ENCODE results near the gene FBXO38. TPM values are rescaled to one million over a fixed set of nuclear protein-coding genes. Genes with fewer than 3 reads are reported as not detected.

Gene FBXO38
- total and polyA plus RNA-seq, 2 of the 4 experiments (the other 2 are of a cell fraction) = 14.9 to 70.1 TPM

DNA sequence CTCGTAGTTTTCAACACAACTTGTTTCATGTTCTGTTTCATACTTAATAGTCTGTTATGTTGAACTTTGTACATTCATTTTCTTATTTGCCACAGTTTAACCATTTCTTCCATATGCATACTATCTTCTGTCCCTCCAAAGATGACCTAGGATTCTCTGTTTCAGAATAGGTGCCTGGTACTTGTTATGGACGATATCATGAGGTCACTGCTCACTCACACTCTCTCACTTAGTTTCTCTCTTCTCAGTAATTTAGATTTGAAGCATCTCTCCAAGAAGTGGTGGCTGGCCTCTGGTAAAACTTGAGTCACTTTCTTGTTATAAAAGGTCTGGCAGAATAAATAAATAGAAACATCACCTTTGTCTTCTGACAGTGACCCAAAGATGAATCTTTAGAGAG, 28.4 kb downstream of the FBXO38 start:
- Histone ChIP-seq H3K27ac (ENCODE audit: insufficient read depth, low read length) (no peak overlapping the region), H2BK5ac (ENCODE audit: low read depth, low read length, poor library complexity, severe bottlenecking) (no peak overlapping the region), H2BK120ac (ENCODE audit: low read depth, low read length) (no peak overlapping the region), H3K56ac (ENCODE audit: extremely low read depth, insufficient read depth, low read length) (no peak overlapping the region), H4K91ac (ENCODE audit: insufficient read depth, low read depth, low read length) (no peak overlapping the region), H3K14ac (replicated peaks; ENCODE audit: low read depth, low read length) (no peak overlapping the region), H2AK9ac (replicated peaks; ENCODE audit: low read depth, low read length, poor library complexity) (no peak overlapping the region), H3K27me3 (ENCODE audit: control insufficient read depth, insufficient read depth, low read length) (no peaks in the 10 kb centered on the region), H3K9me1 (ENCODE audit: insufficient read depth, low read length) (no peaks in the 10 kb centered on the region), H3K36me3 (ENCODE audit: control insufficient read depth, insufficient read depth, low read length) (peaks cover 36% of the 10 kb centered on the region), H3K4ac (ENCODE audit: low read depth, low read length) (no peak overlapping the region), H2BK20ac (ENCODE audit: low read depth, low read length) (no peak overlapping the region), H3K23ac (ENCODE audit: low read depth, low read length) (no peak overlapping the region), H3K18ac (ENCODE audit: low read depth, low read length) (no peak overlapping the region), H2AK5ac (ENCODE audit: low read depth, low read length) (no peak overlapping the region), H4K20me1 (ENCODE audit: insufficient read depth, low read length) (no peaks in the 10 kb centered on the region), H4K5ac (ENCODE audit: low read depth, low read length) (no peak overlapping the region), H3K4me3 (ENCODE audit: insufficient read depth, low read depth, low read length) (no peak overlapping the region), H3K79me1 (ENCODE audit: low read depth in 1 of 2, low read length in 2 of 2) (no peaks in the 10 kb centered on the region; a peak in 1 of 4 replicates), H3K9me3 (ENCODE audit: control insufficient read depth, insufficient read depth, low read length) (no peaks in the 10 kb centered on the region), H3K4me2 (ENCODE audit: low read depth, low read length) (no peak overlapping the region), H2BK15ac (ENCODE audit: low read depth, low read length) (no peak overlapping the region), H3K4me1 (ENCODE audit: control insufficient read depth, insufficient read depth, low read length) (peaks cover 2% of the 10 kb centered on the region; the same call in 1 of the 2 replicates), H3K9ac (ENCODE audit: low read depth, low read length) (no peak overlapping the region), H4K8ac (ENCODE audit: low read depth in 2 of 2, low read length in 2 of 2) (no peak overlapping the region), H2AFZ (replicated peaks; ENCODE audit: low read length, poor library complexity) (no peak overlapping the region)
- DNase-seq = no peak
- in situ Hi-C loops (cut with MboI; ENCODE audit: low sequenced_read_pairs) (loop anchor here (25.0 kb wide), 1 partner anchor 1950 kb away; no protein-coding TSS in a partner anchor), intact Hi-C loops (cut with micrococcal nuclease) (no loop called here), dilution Hi-C loops (cut with HindIII; ENCODE audit: low sequenced_read_pairs, unreplicated experiment) (no loop called here)
- no CpG with 5 or more reads among the region's 2 CpGs for WGBS, 2 experiments (ENCODE audit: extremely low coverage in 2 of 2, insufficient read length in 1 of 2)
- POLR2A ChIA-PET (ENCODE audit: unreplicated experiment) = no interaction called here
- TF ChIP-seq RAD21 (IDR thresholded peaks at IDR 0.05; ENCODE audit: low read length) = no peak
- no peak for TF ChIP-seq MAZ (IDR thresholded peaks at IDR 0.05; ENCODE audit: borderline replicate concordance, low read depth, low read length)
- TF ChIP-seq ELK1 (IDR thresholded peaks at IDR 0.05; ENCODE audit: borderline replicate concordance, low read depth, low read length) = no peak
- ATAC-seq (ENCODE audit: low read depth) = no peak
- CTCF ChIA-PET = interaction anchor here (1.0 kb wide), 1 partner anchor 10 kb away, joined by 10 read pairs; no protein-coding TSS in a partner anchor
- no TSS peak for BruUV-seq (replicated peaks)

All from IMR-90 (cell line).